H9 (cell line): ENCODE data around the gene SLC22A31. TPM values are rescaled to one million over a fixed set of nuclear protein-coding genes. Genes with fewer than 3 reads are reported as not detected.

ENCODE experiments used
- DNase-seq: peaks from one replicate; pipeline ENCODE4 v3.0.0-alpha.2; 2017
- H2AFZ ChIP-seq: one replicate; pipeline ENCODE4 v1.6.1; 2013; ENCODE audit warnings: mild to moderate bottlenecking, low read length, control low read depth, moderate library complexity
- H2AK5ac ChIP-seq: 2 replicates; pipeline ENCODE4 v1.6.1; 2013; ENCODE audit warnings: low read length, control low read depth, mixed read lengths; ENCODE audit not compliant: insufficient read length
- H2BK120ac ChIP-seq: one replicate; pipeline ENCODE4 v1.6.1; 2013; ENCODE audit warnings: low read depth, mild to moderate bottlenecking, low read length, control low read depth, inconsistent platforms; ENCODE audit not compliant: poor library complexity, severe bottlenecking
- H2BK12ac ChIP-seq: 2 replicates; pipeline ENCODE4 v1.6.1; 2013; ENCODE audit warnings: low read length, control low read depth, mixed read lengths, low read depth; ENCODE audit not compliant: insufficient read length
- H2BK15ac ChIP-seq: 2 replicates; pipeline ENCODE4 v1.6.1; 2013; ENCODE audit warnings: low read depth, low read length, control low read depth
- H2BK20ac ChIP-seq: one replicate; pipeline ENCODE4 v1.6.1; 2013; ENCODE audit warnings: low read depth, mild to moderate bottlenecking, low read length, control low read depth, inconsistent platforms; ENCODE audit not compliant: poor library complexity, severe bottlenecking
- H2BK5ac ChIP-seq: 2 replicates; pipeline ENCODE4 v1.6.1; 2013; ENCODE audit warnings: low read length, control low read depth, mixed read lengths; ENCODE audit not compliant: insufficient read length
- H3K14ac ChIP-seq: 2 replicates; pipeline ENCODE4 v1.6.1; 2013; ENCODE audit warnings: low read length, control low read depth; ENCODE audit not compliant: insufficient read depth
- H3K18ac ChIP-seq: 2 replicates; pipeline ENCODE4 v1.6.1; 2013; ENCODE audit warnings: low read depth, mild to moderate bottlenecking, mixed read lengths, low read length, control low read depth; ENCODE audit not compliant: insufficient read length
- H3K23ac ChIP-seq: 2 replicates; pipeline ENCODE4 v1.6.1; 2013; ENCODE audit warnings: low read length, control low read depth, mixed read lengths, low read depth; ENCODE audit not compliant: insufficient read length
- H3K23me2 ChIP-seq: 2 replicates; pipeline ENCODE4 v1.6.1; 2013; ENCODE audit warnings: low read depth, mild to moderate bottlenecking, mixed read lengths, low read length, control low read depth; ENCODE audit not compliant: insufficient read length, poor library complexity, severe bottlenecking
- H3K27ac ChIP-seq: 2 replicates; pipeline ENCODE4 v1.5.1; 2013; ENCODE audit warnings: low read length, control low read depth, mixed read lengths, low read depth; ENCODE audit not compliant: insufficient read length
- H3K27me3 ChIP-seq: 2 replicates; pipeline ENCODE4 v1.6.1; 2013; ENCODE audit warnings: low read length, control low read depth, inconsistent platforms; ENCODE audit not compliant: insufficient read depth
- H3K4ac ChIP-seq: 2 replicates; pipeline ENCODE4 v1.6.1; 2013; ENCODE audit warnings: low read depth, mild to moderate bottlenecking, control low read depth, inconsistent platforms, low read length, moderate library complexity
- H3K4me1 ChIP-seq: 2 replicates; pipeline ENCODE4 v1.6.1; 2013; ENCODE audit warnings: low read length, control low read depth, inconsistent platforms; ENCODE audit not compliant: insufficient read depth
- H3K4me2 ChIP-seq: 2 replicates; pipeline ENCODE4 v1.6.1; 2013; ENCODE audit warnings: low read length, control low read depth, mixed read lengths; ENCODE audit not compliant: insufficient read length, insufficient read depth
- H3K56ac ChIP-seq: 2 replicates; pipeline ENCODE4 v1.6.1; 2013; ENCODE audit warnings: low read depth, mild to moderate bottlenecking, mixed read lengths, low read length, control low read depth; ENCODE audit not compliant: insufficient read length
- H3K79me1 ChIP-seq: 2 replicates; pipeline ENCODE4 v1.6.1; 2013; ENCODE audit warnings: low read depth, mild to moderate bottlenecking, moderate library complexity, low read length, control low read depth, inconsistent platforms; ENCODE audit not compliant: insufficient read depth, poor library complexity, severe bottlenecking
- H3K79me2 ChIP-seq: 2 replicates; pipeline ENCODE4 v1.6.1; 2013; ENCODE audit warnings: low read length, control low read depth, inconsistent platforms; ENCODE audit not compliant: insufficient read depth
- H3K9ac ChIP-seq: 2 replicates; pipeline ENCODE4 v1.6.1; 2013; ENCODE audit warnings: low read length, control low read depth, mixed read lengths; ENCODE audit not compliant: insufficient read length; ENCODE audit errors: extremely low read depth
- H3K9me3 ChIP-seq: one replicate; pipeline ENCODE4 v1.6.1; 2013; ENCODE audit warnings: low read depth, low read length, inconsistent platforms; ENCODE audit not compliant: control insufficient read depth
- H3T11ph ChIP-seq: one replicate; pipeline ENCODE4 v1.6.1; 2013; ENCODE audit warnings: mild to moderate bottlenecking, low read length, control low read depth, inconsistent platforms
- H4K20me1 ChIP-seq: one replicate; pipeline ENCODE4 v1.6.1; 2013; ENCODE audit not compliant: control insufficient read depth, insufficient read length, insufficient read depth
- H4K5ac ChIP-seq: 2 replicates; pipeline ENCODE4 v1.6.1; 2013; ENCODE audit warnings: low read depth, mild to moderate bottlenecking, mixed read lengths, low read length, control low read depth; ENCODE audit not compliant: insufficient read length
- H4K8ac ChIP-seq: replicated peaks from 2 replicates; pipeline ENCODE4 v1.6.1; 2013; ENCODE audit warnings: low read length, control low read depth, mixed read lengths, low read depth; ENCODE audit not compliant: insufficient read length
- H4K91ac ChIP-seq: 2 replicates; pipeline ENCODE4 v1.6.1; 2013; ENCODE audit warnings: low read depth, mild to moderate bottlenecking, moderate library complexity, mixed read lengths, low read length, control low read depth; ENCODE audit not compliant: insufficient read length
- H3K27ac Mint-ChIP-seq, 3 experiments: 2 replicates in 2 of 3; 3 replicates in 1 of 3; pipeline ENCODE4 v1.8.0; 2020 to 2021; ENCODE audit warnings: mixed read lengths in 3 of 3, mild to moderate bottlenecking in 1 of 3, moderate library complexity in 1 of 3
- H3K27me3 Mint-ChIP-seq: 2 replicates; pipeline ENCODE4 v1.8.0; 2021; ENCODE audit warnings: low read depth, mild to moderate bottlenecking, moderate library complexity, mixed read lengths
- H3K36me3 Mint-ChIP-seq, 3 experiments: 2 replicates in 2 of 3; 3 replicates in 1 of 3; pipeline ENCODE4 v1.8.0; 2020 to 2021; ENCODE audit warnings: low read depth in 3 of 3, mixed read lengths in 3 of 3; ENCODE audit not compliant: insufficient read depth in 1 of 3
- H3K4me1 Mint-ChIP-seq, 2 experiments: 2 replicates each; pipeline ENCODE4 v1.8.0; 2020; ENCODE audit warnings: mixed read lengths in 2 of 2
- H3K4me3 Mint-ChIP-seq, 2 experiments: 2 replicates in 1 of 2; 3 replicates in 1 of 2; pipeline ENCODE4 v1.8.0; 2020 to 2021; ENCODE audit warnings: mild to moderate bottlenecking in 2 of 2, mixed read lengths in 2 of 2, moderate library complexity in 1 of 2
- H3K9me3 Mint-ChIP-seq, 2 experiments: 2 replicates in 1 of 2; 3 replicates in 1 of 2; pipeline ENCODE4 v1.8.0; 2020; ENCODE audit warnings: mild to moderate bottlenecking in 2 of 2, mixed read lengths in 2 of 2, moderate library complexity in 1 of 2
- CTCF ChIP-seq: fragments of 200-600 bp; sonication (generic); conservative IDR thresholded peaks from 3 replicates; pipeline ENCODE4 v1.8.0; 2021; ENCODE audit warnings: antibody characterized with exemption, mild to moderate bottlenecking
- WGBS: extraction: QIAGEN DNeasy Blood & Tissue Kit; methylation state at CpG from one replicate; pipeline ENCODE4 v1.1.7; 2013; ENCODE audit warnings: missing lambda C conversion rate, low lambda C conversion rate, mixed read lengths; ENCODE audit not compliant: insufficient read length; ENCODE audit errors: extremely low coverage; 5-methylcytosine and 5-hydroxymethylcytosine counted together
- total RNA-seq: library from RNA; stranded (reverse); gene quantifications from 2 replicates; pipeline ENCODE4 v1.2.1, GENCODE V29; 2021

The SLC22A31 gene
- total RNA-seq, 1 experiment from 2014 or later, result 7.7 TPM

- H4K8ac ChIP-seq, result no peak overlapping the region
- H3K79me2 ChIP-seq, result no peaks in the 10 kb centered on the region
- no peak overlapping the region for H4K5ac ChIP-seq
- H3K56ac ChIP-seq, result no peak overlapping the region
- peaks cover 9% of the 10 kb centered on the region for H3K27me3 Mint-ChIP-seq
- H2BK12ac ChIP-seq, result no peak overlapping the region
- no peaks in the 10 kb centered on the region for H3K27me3 ChIP-seq
- no peaks in the 10 kb centered on the region for H3K4me1 ChIP-seq
- no peak overlapping the region for H2BK120ac ChIP-seq
- H2BK15ac ChIP-seq, result no peak overlapping the region
- no peak for DNase-seq
- no peak overlapping the region for H3K27ac ChIP-seq
- H3K14ac ChIP-seq, result no peak overlapping the region
- H3K4me2 ChIP-seq, result no peak overlapping the region
- no peak overlapping the region for H2AK5ac ChIP-seq
- H3K9me3 ChIP-seq, result no peaks in the 10 kb centered on the region
- no peak overlapping the region for H2BK20ac ChIP-seq
- H3K4ac ChIP-seq, result no peak overlapping the region
- no peak overlapping the region for H2BK5ac ChIP-seq
- H3K9ac ChIP-seq, result no peak overlapping the region
- H3K18ac ChIP-seq, result no peak overlapping the region
- 0 out of 5 replicates have a peak, but pooled peaks cover 0 to 1% of the 10 kb centered on the region in 2 experiments for H3K9me3 Mint-ChIP-seq
- H2AFZ ChIP-seq, result no peak overlapping the region
- H3T11ph ChIP-seq, result no peak overlapping the region
- H3K4me1 Mint-ChIP-seq, result peaks cover 0 to 8% of the 10 kb centered on the region in 2 experiments; a peak in 1 of 4 replicates
- H3K79me1 ChIP-seq, result no peaks in the 10 kb centered on the region
- no peaks in the 10 kb centered on the region for H3K36me3 Mint-ChIP-seq
- no peak overlapping the region for H3K4me3 Mint-ChIP-seq
- no peak overlapping the region for H3K23ac ChIP-seq
- H3K27ac Mint-ChIP-seq, result no peak overlapping the region
- no CpG with 5 or more reads among the region's 20 CpGs for WGBS
- no peak overlapping the region for H4K91ac ChIP-seq
- H3K23me2 ChIP-seq, result no peaks in the 10 kb centered on the region
- H4K20me1 ChIP-seq, result no peaks in the 10 kb centered on the region
- no peak for TF ChIP-seq CTCF
These were observed 35.3 kb downstream of the SLC22A31 start for GRCh38 chr16:89164847-89165680.
